Measurements from ENCODE around the gene SRMS.

- TF ChIP-seq, protein P1, sequence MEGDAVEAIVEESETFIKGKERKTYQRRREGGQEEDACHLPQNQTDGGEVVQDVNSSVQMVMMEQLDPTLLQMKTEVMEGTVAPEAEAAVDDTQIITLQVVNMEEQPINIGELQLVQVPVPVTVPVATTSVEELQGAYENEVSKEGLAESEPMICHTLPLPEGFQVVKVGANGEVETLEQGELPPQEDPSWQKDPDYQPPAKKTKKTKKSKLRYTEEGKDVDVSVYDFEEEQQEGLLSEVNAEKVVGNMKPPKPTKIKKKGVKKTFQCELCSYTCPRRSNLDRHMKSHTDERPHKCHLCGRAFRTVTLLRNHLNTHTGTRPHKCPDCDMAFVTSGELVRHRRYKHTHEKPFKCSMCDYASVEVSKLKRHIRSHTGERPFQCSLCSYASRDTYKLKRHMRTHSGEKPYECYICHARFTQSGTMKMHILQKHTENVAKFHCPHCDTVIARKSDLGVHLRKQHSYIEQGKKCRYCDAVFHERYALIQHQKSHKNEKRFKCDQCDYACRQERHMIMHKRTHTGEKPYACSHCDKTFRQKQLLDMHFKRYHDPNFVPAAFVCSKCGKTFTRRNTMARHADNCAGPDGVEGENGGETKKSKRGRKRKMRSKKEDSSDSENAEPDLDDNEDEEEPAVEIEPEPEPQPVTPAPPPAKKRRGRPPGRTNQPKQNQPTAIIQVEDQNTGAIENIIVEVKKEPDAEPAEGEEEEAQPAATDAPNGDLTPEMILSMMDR (IDR thresholded peaks at IDR 0.05; ENCODE audit: insufficient read depth, low read length, poor library complexity, severe bottlenecking) = no peak
- TF ChIP-seq EZH2phosphoT487 (conservative IDR thresholded peaks at IDR 0.05; ENCODE audit: low read length) = no peak
These were observed 48.9 kb upstream of the SRMS start for GRCh38 chr20:63596423-63596822.

Measured in SU-DHL-6 (cell line).